ENCODE measurements around the gene GAREM1.

The GAREM1 gene

GRCh38 chr18:32473325-32473724, 2.6 kb upstream of the GAREM1 start:
- TF ChIP-seq CTCF (IDR thresholded peaks at IDR 0.05), result no peak
- DNase-seq, result no peak
- intact Hi-C loops (cut with DNase I; ENCODE audit: low total_unique reads), result loop anchor here (10.0 kb wide), 2 partner anchors 71 to 379 kb away; partner anchors contain the start of gene RNF138
- no peaks in the 10 kb centered on the region for H3K9me3 ChIP-seq
- no peaks in the 10 kb centered on the region for H3K27me3 ChIP-seq
- no peak overlapping the region for H3K4me3 ChIP-seq
- peaks cover 0 to 14% (median 9%) of the 10 kb centered on the region in 4 donors for H3K4me1 ChIP-seq
- no peaks in the 10 kb centered on the region for H3K36me3 ChIP-seq
- no peak overlapping the region for H3K27ac ChIP-seq

- intact Hi-C loops (cut with DNase I; ENCODE audit: low total_unique reads), result loop anchor here (10.0 kb wide), 2 partner anchors 72 to 378 kb away; partner anchors contain the start of gene RNF138
- Histone ChIP-seq H3K4me1 (peaks cover 0 to 18% (median 12%) of the 10 kb centered on the region in 4 donors), H3K27me3 (no peaks in the 10 kb centered on the region), H3K27ac (no peak overlapping the region), H3K9me3 (no peaks in the 10 kb centered on the region), H3K4me3 (no peak overlapping the region), H3K36me3 (no peaks in the 10 kb centered on the region)
- DNase-seq, result no peak
- no peak for TF ChIP-seq CTCF (IDR thresholded peaks at IDR 0.05)
These were observed 2.2 kb upstream of the GAREM1 start for GRCh38 chr18:32472841-32473240.

- intact Hi-C loops (cut with DNase I; ENCODE audit: low total_unique reads), result loop anchor here (2.0 to 10.0 kb wide), 3 partner anchors 74 to 376 kb away; partner anchors contain the start of gene RNF138
- no peaks in the 10 kb centered on the region for H3K9me3 ChIP-seq
- H3K4me1 ChIP-seq, result peaks cover 0 to 32% (median 13%) of the 10 kb centered on the region in 4 donors
- no peak for TF ChIP-seq CTCF (IDR thresholded peaks at IDR 0.05)
- no peak for DNase-seq
- no peaks in the 10 kb centered on the region for H3K27me3 ChIP-seq
- H3K36me3 ChIP-seq, result no peaks in the 10 kb centered on the region
- peak overlapping the region; percentile 70 to 94 for H3K4me3 ChIP-seq
- peak overlapping the region; percentile 80 to 92 for H3K27ac ChIP-seq
These were observed 295 bp downstream of the GAREM1 start for GRCh38 chr18:32470460-32470713.

GRCh38 chr18:32469691-32470459, 807 bp downstream of the GAREM1 start:
- Histone ChIP-seq H3K36me3 (no peaks in the 10 kb centered on the region), H3K9me3 (no peaks in the 10 kb centered on the region), H3K4me1 (peaks cover 0 to 32% (median 13%) of the 10 kb centered on the region in 4 donors), H3K4me3 (peak overlapping the region; percentile 70 to 94), H3K27me3 (no peaks in the 10 kb centered on the region), H3K27ac (peak overlapping the region; percentile 80 to 92)
- intact Hi-C loops (cut with DNase I; ENCODE audit: low total_unique reads), result loop anchor here (2.0 to 10.0 kb wide), 3 partner anchors 75 to 375 kb away; partner anchors contain the start of gene RNF138
- peak; percentile 32 to 74 for DNase-seq
- TF ChIP-seq CTCF (IDR thresholded peaks at IDR 0.05), result no peak

GRCh38 chr18:32469190-32469651, 1.5 kb downstream of the GAREM1 start:
- no peaks in the 10 kb centered on the region for H3K27me3 ChIP-seq
- peak; percentile 38 to 76 for DNase-seq
- H3K27ac ChIP-seq, result peak overlapping the region; percentile 80 to 92
- peak; percentile 41 to 52 for TF ChIP-seq CTCF (IDR thresholded peaks at IDR 0.05)
- H3K9me3 ChIP-seq, result no peaks in the 10 kb centered on the region
- peaks cover 0 to 32% (median 13%) of the 10 kb centered on the region in 4 donors for H3K4me1 ChIP-seq
- intact Hi-C loops (cut with DNase I; ENCODE audit: low total_unique reads), result no loop called here
- H3K36me3 ChIP-seq, result no peaks in the 10 kb centered on the region
- H3K4me3 ChIP-seq, result peak overlapping the region; percentile 70 to 94

Data from tibial artery (tissue), 4 donors.